B cell (primary cell): Measurements from ENCODE around the gene BBS2. TPM values are rescaled to one million over a fixed set of nuclear protein-coding genes. Genes with fewer than 3 reads are reported as not detected.
A peak's percentile ranks its signal among the peaks of the same experiment; 100 is the strongest.

ENCODE experiments used
- ATAC-seq: fragments of 200-7000 bp; cut with Tn5 transposase; one replicate; pipeline ENCODE4 v1.10.0; 2021; ENCODE audit warnings: low read depth, mild to moderate bottlenecking, moderate number of reproducible peaks, moderate library complexity
- CTCF ChIA-PET: fragments of 350-600 bp; sonication (Branson Sonifier 250); formaldehyde crosslinking; loops from one replicate; lab custom pipeline; 2021; ENCODE audit warnings: antibody characterized with exemption, inconsistent platforms; lab: Charles Lee
- POLR2A ChIA-PET: fragments of 350-600 bp; sonication (Branson Sonifier 250); formaldehyde crosslinking; loops from one replicate; lab custom pipeline; 2021; ENCODE audit warnings: antibody characterized with exemption; lab: Charles Lee
- DNase-seq: peaks from one replicate; pipeline ENCODE4 v3.0.0; 2013
- H2AFZ ChIP-seq: 2 replicates; pipeline ENCODE4 v1.6.1; 2012; ENCODE audit warnings: mild to moderate bottlenecking, low read depth, low read length; ENCODE audit not compliant: insufficient read depth, poor library complexity, severe bottlenecking
- H3K27ac ChIP-seq, 2 donors: 1 replicate in 1 of 2; 2 replicates in 1 of 2; pipeline ENCODE4 v1.5.1; 2012 to 2013; ENCODE audit warnings: low read length in 2 of 2, mild to moderate bottlenecking in 2 of 2, moderate library complexity in 1 of 2
- H3K27me3 ChIP-seq, 4 experiments: fragments of 200-600 bp in 1 of 4; sonication (generic) in 1 of 4; replicated peaks in 1 of 4; 1 replicate in 2 of 4; 2 replicates in 2 of 4; pipeline versions ENCODE4 v1.6.1 to v1.7.0; 2013 to 2016; ENCODE audit warnings: low read length in 3 of 4, mild to moderate bottlenecking in 2 of 4, mixed read lengths in 1 of 4, moderate library complexity in 1 of 4; ENCODE audit not compliant: insufficient read depth in 4 of 4, control insufficient read depth in 3 of 4; ENCODE audit errors: control extremely low read depth in 1 of 4
- H3K36me3 ChIP-seq, 2 experiments: replicated peaks in 1 of 2; 1 replicate in 1 of 2; 2 replicates in 1 of 2; pipeline versions ENCODE4 v1.6.1 to v1.7.1; 2013; ENCODE audit warnings: low read length in 1 of 2; ENCODE audit not compliant: insufficient read depth in 2 of 2, control insufficient read depth in 1 of 2; ENCODE audit errors: control extremely low read depth in 1 of 2, extremely low read depth in 1 of 2
- H3K4me1 ChIP-seq, 2 donors: fragments of 200-600 bp in 1 of 2; sonication (generic) in 1 of 2; 1 replicate in 1 of 2; 2 replicates in 1 of 2; pipeline versions ENCODE4 v1.5.1 to v1.6.1; 2013 to 2017; ENCODE audit warnings: low read length in 2 of 2; ENCODE audit not compliant: control insufficient read depth in 2 of 2, insufficient read depth in 2 of 2
- H3K4me2 ChIP-seq: replicated peaks from 2 replicates; pipeline ENCODE3; 2012; ENCODE audit warnings: mild to moderate bottlenecking, low read depth, low read length; ENCODE audit not compliant: poor library complexity, severe bottlenecking
- H3K4me3 ChIP-seq, 5 experiments: fragments of 200-600 bp in 1 of 5; sonication (generic) in 1 of 5; 1 replicate in 3 of 5; 2 replicates in 2 of 5; pipeline versions ENCODE4 v1.5.1 to v1.7.0; 2011 to 2016; ENCODE audit warnings: low read length in 4 of 5, mild to moderate bottlenecking in 4 of 5, low read depth in 2 of 5, control low read depth in 1 of 5, moderate library complexity in 1 of 5; ENCODE audit not compliant: insufficient read depth in 1 of 5; ENCODE audit errors: control extremely low read depth in 1 of 5, extremely low read depth in 1 of 5
- H3K79me2 ChIP-seq: fragments of 200-600 bp; sonication (generic); one replicate; pipeline ENCODE4 v1.6.0; 2016; ENCODE audit warnings: low read length; ENCODE audit not compliant: control insufficient read depth, insufficient read depth
- H3K9ac ChIP-seq: fragments of 200-600 bp; sonication (generic); 2 replicates; pipeline ENCODE4 v1.6.1; 2017; ENCODE audit warnings: mild to moderate bottlenecking, low read length, moderate library complexity
- H3K9me3 ChIP-seq, 3 donors: one replicate each; pipeline versions ENCODE4 v1.6.1 to v1.7.1; 2013; ENCODE audit warnings: low read length in 2 of 3; ENCODE audit not compliant: control insufficient read depth in 2 of 3, insufficient read depth in 1 of 3; ENCODE audit errors: control extremely low read depth in 1 of 3
- H4K20me1 ChIP-seq: 2 replicates; pipeline ENCODE4 v1.6.0; 2012; ENCODE audit warnings: mild to moderate bottlenecking, low read length; ENCODE audit not compliant: insufficient read depth, control insufficient read depth, poor library complexity, severe bottlenecking
- H3K27ac Mint-ChIP-seq: one replicate; pipeline ENCODE4 v1.8.0; 2021; ENCODE audit warnings: mixed read lengths
- H3K27me3 Mint-ChIP-seq: one replicate; pipeline ENCODE4 v1.8.0; 2021; ENCODE audit warnings: mixed read lengths
- H3K4me1 Mint-ChIP-seq: one replicate; pipeline ENCODE4 v1.8.0; 2021; ENCODE audit warnings: mixed read lengths
- H3K4me3 Mint-ChIP-seq: one replicate; pipeline ENCODE4 v1.8.0; 2021; ENCODE audit warnings: mixed read lengths
- H3K9me3 Mint-ChIP-seq: one replicate; pipeline ENCODE4 v1.8.0; 2022; ENCODE audit warnings: mixed read lengths; ENCODE audit not compliant: insufficient read depth
- CTCF ChIP-seq: fragments of 200-600 bp; IDR thresholded peaks from one replicate; pipeline ENCODE4 v1.8.0; 2022; ENCODE audit warnings: antibody characterized with exemption, mild to moderate bottlenecking
- EZH2 ChIP-seq: IDR thresholded peaks from 2 replicates; pipeline ENCODE4 v1.6.1; 2012; ENCODE audit warnings: borderline replicate concordance, low read depth, mild to moderate bottlenecking, moderate library complexity, low read length; ENCODE audit not compliant: insufficient read depth, poor library complexity, severe bottlenecking
- WGBS: methylation state at CpG from one replicate; pipeline ENCODE4 v1.1.5; 2013; ENCODE audit warnings: missing lambda C conversion rate; ENCODE audit not compliant: insufficient coverage; 5-methylcytosine and 5-hydroxymethylcytosine counted together
- intact Hi-C: fragments of 100-400 bp; cut with micrococcal nuclease; formaldehyde crosslinking; loops from one replicate; pipeline ENCODE4 v1.10.0; 2022
- polyA plus RNA-seq: library from polyadenylated mRNA; depleted of rRNA; stranded (reverse); fragments of >200 nt; gene quantifications from 2 replicates; pipeline ENCODE4 v1.2.3, GENCODE V29; 2012
- total RNA-seq, 2 donors: library from RNA; stranded (reverse); fragments of 120-200 nt in 1 of 2; gene quantifications; 1 replicate in 1 of 2; 2 replicates in 1 of 2; pipeline versions ENCODE4 v1.2.3 to v1.2.4, GENCODE V29; 2013 to 2022

BBS2 gene
- total and polyA plus RNA-seq, 2 donors (not counting 1 experiment from before 2014, with no cell fraction given): 49.4 to 63.4 TPM

GRCh38 chr16:56520251-56520577, 390 bp upstream of the BBS2 start:
- Mint-ChIP-seq H3K4me3 (peak overlapping the region; percentile 90), H3K9me3 (no peaks in the 10 kb centered on the region), H3K4me1 (peaks cover 35% of the 10 kb centered on the region), H3K27ac (peak overlapping the region; percentile 89), H3K27me3 (no peaks in the 10 kb centered on the region)
- Histone ChIP-seq H3K36me3 (no peaks in the 10 kb centered on the region), H3K9ac (peak overlapping the region; percentile 93), H3K4me1 (peaks cover 9 to 18% of the 10 kb centered on the region in 2 donors), H4K20me1 (no peaks in the 10 kb centered on the region), H2AFZ (peak overlapping the region; percentile 99), H3K4me2 (peak overlapping the region; percentile 80), H3K27ac (peak overlapping the region; percentile 58 to 80), H3K27me3 (no peaks in the 10 kb centered on the region), H3K4me3 (peak overlapping the region in 4 of 5 experiments; percentile 77 to 97 (median 94)), H3K79me2 (peaks cover 22% of the 10 kb centered on the region), H3K9me3 (no peaks in the 10 kb centered on the region)
- intact Hi-C loops: loop anchor here (1.0 kb wide), 2 partner anchors 69 to 162 kb away; partner anchors contain the start of genes MT1X, NUDT21 and OGFOD1
- TF ChIP-seq CTCF (no peak), EZH2 (no peak)
- ChIA-PET POLR2A (interaction anchor here (1.2 kb wide), 1 partner anchor 181 kb away, joined by 3 read pairs; no protein-coding TSS in a partner anchor), CTCF (interaction anchor here (1.1 to 2.1 kb wide), 3 partner anchors 14 to 184 kb away, joined by 3 to 7 read pairs (median 5); no protein-coding TSS in a partner anchor)
- 27% methylated on average over 2 of the region's 4 CpGs for WGBS
- no peak for DNase-seq
- ATAC-seq: no peak

- H4K20me1 ChIP-seq: peaks cover 3% of the 10 kb centered on the region
- Mint-ChIP-seq H3K27me3 (no peaks in the 10 kb centered on the region), H3K4me3 (peak overlapping the region; percentile 81), H3K9me3 (no peaks in the 10 kb centered on the region), H3K27ac (peak overlapping the region; percentile 56), H3K4me1 (peaks cover 46% of the 10 kb centered on the region)
- H3K9ac ChIP-seq: no peak overlapping the region
- H3K36me3 ChIP-seq: no peaks in the 10 kb centered on the region
- intact Hi-C loops: no loop called here
- ATAC-seq: no peak
- no peak for DNase-seq
- H3K9me3 ChIP-seq: no peaks in the 10 kb centered on the region
- ChIA-PET CTCF (interaction anchor here (1.0 to 3.5 kb wide), 7 partner anchors 11 to 183 kb away, joined by 3 to 22 read pairs (median 3); no protein-coding TSS in a partner anchor), POLR2A (no interaction called here)
- no peak overlapping the region for H3K4me3 ChIP-seq
- no peak overlapping the region for H3K4me2 ChIP-seq
- peaks cover 24% of the 10 kb centered on the region for H3K79me2 ChIP-seq
- WGBS: 100% methylated on average over 4 of the region's 7 CpGs
- H2AFZ ChIP-seq: no peak overlapping the region
- no peaks in the 10 kb centered on the region for H3K27me3 ChIP-seq
- TF ChIP-seq CTCF: no peak
- TF ChIP-seq EZH2: no peak
- H3K4me1 ChIP-seq: peaks cover 9 to 18% of the 10 kb centered on the region in 2 donors
- H3K27ac ChIP-seq: no peak overlapping the region
Observed at GRCh38 chr16:56518425-56518824, 1.4 kb downstream of the BBS2 start.
